ENCODE results near the gene MACF1.
"Not testable (repeated sequence)": the region's sequence is repeated elsewhere in the genome, so short reads cannot be mapped to it uniquely, and the experiment has no call there.

Gene MACF1, protein sequence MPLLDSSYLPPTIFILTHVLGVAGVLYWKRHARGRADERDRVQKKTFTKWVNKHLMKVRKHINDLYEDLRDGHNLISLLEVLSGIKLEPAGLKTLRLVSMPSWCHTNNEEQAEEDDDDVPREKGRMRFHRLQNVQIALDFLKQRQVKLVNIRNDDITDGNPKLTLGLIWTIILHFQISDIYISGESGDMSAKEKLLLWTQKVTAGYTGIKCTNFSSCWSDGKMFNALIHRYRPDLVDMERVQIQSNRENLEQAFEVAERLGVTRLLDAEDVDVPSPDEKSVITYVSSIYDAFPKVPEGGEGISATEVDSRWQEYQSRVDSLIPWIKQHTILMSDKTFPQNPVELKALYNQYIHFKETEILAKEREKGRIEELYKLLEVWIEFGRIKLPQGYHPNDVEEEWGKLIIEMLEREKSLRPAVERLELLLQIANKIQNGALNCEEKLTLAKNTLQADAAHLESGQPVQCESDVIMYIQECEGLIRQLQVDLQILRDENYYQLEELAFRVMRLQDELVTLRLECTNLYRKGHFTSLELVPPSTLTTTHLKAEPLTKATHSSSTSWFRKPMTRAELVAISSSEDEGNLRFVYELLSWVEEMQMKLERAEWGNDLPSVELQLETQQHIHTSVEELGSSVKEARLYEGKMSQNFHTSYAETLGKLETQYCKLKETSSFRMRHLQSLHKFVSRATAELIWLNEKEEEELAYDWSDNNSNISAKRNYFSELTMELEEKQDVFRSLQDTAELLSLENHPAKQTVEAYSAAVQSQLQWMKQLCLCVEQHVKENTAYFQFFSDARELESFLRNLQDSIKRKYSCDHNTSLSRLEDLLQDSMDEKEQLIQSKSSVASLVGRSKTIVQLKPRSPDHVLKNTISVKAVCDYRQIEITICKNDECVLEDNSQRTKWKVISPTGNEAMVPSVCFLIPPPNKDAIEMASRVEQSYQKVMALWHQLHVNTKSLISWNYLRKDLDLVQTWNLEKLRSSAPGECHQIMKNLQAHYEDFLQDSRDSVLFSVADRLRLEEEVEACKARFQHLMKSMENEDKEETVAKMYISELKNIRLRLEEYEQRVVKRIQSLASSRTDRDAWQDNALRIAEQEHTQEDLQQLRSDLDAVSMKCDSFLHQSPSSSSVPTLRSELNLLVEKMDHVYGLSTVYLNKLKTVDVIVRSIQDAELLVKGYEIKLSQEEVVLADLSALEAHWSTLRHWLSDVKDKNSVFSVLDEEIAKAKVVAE (N-terminal part only)
- 398 to 1,499 (median 899) reads per million in 3 experiments for total RNA-seq

DNA sequence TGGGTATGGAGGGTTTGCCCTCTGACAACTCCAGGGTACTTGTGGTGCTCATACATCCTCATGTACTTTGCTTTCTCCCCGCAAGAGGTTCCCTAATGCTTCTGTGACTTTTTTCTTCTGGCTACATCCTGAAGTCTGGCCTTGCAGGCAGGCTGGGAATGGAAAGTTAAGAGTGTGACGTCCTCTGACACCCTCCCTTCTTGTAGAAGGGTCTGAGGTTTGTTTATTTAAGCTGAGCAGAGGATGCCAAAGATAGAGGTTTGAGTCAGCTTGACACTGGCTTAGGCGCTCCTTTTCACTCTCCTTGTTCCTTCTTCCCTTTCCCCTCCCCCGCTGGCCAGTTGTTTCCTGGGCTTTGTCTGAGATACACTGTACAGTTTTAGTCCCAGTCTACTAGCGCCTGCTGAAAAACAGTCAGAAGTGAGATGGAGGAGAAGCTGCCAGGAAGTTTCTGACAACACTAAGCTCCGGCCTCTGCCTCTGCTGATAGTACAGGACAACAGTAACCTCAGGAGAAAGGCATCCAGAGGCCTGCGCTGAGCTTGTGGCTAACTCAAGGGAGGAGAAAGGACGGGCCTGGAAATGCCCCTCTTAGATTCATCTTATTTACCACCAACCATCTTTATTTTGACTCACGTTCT is at the start of gene MACF1:
TSS of gene MACF1 (plus strand) at position 255 of the 641 bp plus-strand sequence. CDS start at position 583, 328 bp downstream.
- peak; percentile 19 for DNase-seq

DNA sequence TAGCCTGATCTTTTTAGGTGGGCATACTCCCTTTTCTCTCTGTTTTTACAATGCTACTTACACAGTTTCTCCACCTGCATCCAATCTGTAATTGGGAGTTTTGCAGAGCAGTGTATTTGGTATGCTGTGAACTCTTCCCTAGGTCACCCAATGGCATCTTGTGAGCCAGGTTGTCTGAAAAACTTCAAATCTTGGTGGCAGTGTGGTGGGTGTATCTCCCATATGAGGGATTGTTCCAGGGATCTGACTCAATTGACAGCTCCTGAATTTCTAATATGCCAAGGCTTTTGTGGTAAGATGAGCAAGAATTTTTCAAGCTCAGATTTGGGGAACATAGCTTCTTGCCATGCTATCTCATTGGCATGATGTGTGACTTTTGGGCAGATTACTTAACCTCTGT is 47.2 kb upstream of the MACF1 start:
- no peak for DNase-seq

DNA sequence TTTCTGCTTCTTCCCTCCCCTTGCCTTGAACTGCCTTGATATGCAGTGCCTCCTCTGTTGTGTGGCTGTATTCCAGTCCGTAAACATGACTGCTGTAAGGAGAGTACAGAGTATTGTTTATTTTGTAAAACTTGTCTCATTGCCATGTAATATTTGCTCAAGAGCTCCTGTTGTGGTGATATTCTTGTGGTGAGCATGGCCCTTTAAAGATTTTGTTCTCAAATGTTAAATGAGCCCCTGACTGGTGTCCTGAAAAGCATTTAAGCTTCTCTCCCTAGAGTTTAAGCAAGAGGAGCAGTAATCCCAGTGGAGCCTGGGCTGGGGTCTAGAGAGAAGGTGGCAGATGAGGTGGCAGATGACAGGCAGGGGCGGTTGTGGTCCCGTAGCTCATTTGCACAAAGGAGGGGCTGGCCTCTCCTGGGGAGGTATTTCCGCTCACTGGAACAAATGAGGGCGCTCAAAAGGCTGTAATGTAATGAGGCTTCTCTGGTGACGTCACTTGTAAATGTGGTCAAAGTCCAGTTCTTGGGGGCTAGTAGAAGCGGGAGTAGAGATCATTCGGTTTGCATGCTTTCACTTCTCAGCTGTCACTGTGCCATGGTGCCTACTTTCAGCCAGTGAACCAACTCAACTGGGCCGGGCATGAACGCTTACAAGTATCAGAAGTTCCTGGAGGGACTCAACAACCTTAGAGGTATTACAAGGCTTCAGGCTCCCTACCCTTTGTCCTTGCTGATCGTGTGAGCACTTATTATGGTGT is 46.0 kb upstream of the MACF1 start:
- no peak for DNase-seq

DNA sequence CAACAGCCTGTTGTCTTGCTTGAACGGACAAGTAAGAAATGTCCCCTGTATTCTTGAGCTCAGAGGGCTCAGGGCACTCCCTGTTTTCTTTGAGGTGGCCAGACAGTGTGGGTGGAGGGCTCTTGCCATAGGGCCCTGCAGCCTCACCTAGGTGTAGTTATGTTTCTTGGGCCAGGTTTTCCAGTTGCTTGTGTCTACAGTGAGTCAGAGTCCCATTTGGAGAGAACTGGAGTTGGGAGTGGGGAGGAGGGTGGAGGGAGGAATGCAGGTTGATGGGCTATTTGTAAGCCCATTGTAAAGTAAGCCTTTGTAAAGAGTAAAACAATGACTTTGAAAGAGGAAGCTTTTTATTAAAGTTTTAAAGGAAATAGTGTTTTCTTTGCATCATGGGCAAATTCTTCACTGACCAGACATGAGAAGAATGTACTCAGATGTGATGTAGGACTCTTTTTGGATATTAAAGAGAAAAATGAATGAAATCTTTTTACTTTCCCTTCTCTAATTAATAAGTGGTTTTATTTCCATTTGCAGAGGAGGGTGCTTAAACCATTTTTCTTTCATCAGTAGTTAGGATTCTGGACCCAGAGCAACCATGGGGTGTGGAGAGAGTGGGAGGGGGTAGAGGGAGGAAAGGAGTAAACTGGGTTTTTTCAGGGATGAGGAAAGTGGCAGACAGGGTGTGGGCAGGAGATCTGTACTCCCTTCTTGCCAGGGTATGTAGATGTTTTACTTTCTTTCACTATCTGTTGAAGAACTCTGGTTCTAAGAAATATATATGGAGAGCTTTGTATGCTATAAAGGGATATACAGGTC is 45.1 kb upstream of the MACF1 start:
- DNase-seq = no peak

DNA sequence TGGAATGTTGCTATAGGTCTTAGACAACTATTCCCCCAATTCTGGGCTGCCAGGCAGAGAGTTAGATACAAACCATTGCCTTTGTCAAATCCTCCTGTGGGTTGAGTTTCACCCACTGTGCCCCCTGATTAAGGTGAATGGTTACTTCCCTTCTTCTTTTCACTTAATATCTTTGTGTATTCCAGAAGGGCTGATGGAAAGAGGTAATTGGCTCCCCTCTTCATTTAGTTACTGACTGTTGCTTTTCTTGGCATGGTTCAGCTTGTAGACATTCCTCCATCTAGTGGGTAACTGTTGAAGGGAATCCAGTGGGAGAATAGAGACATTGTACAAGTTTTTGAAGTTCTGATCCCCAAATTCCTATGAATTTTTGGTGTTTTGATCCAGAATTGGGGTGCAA is 43.8 kb upstream of the MACF1 start:
- no peak for DNase-seq

DNA sequence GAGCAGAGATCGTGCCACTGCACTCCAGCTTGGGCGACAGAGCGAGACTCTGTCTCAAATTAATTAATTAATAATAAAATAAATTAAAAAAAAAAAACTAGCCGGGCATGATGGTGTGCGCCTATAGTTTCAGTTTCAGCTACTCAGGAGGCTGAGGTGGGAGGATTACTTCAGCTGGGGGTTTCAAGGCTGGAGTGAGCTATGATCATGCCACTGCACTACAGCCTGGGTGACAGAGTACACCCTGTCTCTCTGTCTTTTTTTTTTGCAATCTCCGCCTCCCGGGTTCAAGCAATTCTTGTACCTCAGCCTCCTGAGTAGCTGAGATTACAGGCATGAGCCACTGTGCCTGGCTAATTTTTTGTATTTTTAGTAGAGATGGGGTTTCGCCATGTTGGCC is 42.7 kb upstream of the MACF1 start:
- DNase-seq = not testable (repeated sequence)

DNA sequence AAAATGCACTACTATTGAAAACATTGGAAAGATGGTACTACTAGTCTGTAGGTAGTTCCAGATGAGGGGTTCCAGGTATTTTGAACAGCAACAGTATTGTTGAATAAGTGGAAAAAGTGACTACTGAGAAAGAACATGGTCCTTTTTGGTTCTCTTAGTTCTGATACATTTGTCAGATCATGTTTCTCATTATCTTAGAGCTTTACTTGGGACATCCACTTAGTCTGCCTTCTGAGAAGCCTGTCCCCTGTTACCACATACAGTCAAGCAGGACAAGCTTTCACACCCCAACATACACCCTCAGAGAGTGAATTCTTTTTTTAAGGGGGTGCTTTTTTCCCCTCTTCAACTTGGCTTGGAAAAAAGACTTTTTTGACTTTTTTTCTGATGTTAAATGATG is 41.0 kb upstream of the MACF1 start:
- no peak for DNase-seq

DNA sequence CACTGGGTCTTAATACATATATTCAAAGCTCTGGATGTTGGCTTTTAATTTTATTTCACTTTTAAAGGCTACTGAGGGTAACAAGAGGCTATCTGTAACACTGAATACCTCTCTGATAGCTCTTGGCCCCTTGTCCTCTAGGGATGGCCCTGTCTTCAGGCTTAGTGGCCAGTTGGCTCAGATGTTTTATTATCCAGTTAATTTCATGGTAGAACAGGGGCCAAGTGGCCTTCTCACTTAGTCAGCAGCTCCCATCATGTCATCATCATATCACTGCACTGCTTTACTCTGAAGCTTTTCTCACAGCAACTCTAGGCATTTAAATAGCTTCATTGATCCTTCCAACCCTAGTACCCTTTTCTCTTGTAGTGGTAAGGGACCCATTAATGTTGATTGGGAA is 40.2 kb upstream of the MACF1 start:
- no peak for DNase-seq

DNA sequence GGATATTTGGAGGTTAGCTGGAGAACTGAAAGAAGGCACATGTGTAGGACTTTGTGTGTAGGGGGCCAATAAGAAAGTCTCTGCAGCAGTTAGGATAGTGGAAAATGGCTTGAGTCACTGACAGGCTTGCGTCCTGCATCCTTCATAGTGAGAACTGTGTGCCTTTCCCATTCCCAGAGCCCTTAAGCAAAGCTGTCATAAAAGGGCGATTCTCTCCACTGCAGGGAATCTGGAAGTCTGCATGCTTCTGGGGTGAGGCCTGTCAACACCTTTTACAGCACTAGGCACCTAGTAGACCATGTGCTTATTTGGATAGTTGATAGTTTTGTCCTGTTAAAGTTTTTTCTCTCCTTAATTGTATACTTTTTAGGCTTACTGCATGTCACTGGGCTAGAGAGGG is 39.4 kb upstream of the MACF1 start:
- no peak for DNase-seq

DNA sequence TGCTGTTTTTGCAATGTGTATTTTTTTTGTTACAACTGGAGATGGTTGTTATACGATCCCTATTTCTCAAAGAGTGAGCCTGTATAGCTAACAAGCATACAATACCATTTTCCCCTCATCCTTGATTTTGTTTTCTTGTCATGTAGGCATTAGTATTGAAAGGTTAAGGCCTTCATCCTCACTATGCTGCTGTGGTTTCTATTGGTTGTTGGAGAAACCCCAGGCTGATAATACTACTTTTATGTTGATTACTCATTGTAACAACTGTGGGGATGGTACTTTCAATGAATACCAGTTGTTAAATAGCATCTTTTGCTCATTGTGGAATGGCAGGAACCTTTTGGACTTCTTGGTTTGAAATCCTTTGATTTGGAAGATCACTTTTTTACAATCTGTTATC is 39.0 kb upstream of the MACF1 start:
- DNase-seq = no peak

DNA sequence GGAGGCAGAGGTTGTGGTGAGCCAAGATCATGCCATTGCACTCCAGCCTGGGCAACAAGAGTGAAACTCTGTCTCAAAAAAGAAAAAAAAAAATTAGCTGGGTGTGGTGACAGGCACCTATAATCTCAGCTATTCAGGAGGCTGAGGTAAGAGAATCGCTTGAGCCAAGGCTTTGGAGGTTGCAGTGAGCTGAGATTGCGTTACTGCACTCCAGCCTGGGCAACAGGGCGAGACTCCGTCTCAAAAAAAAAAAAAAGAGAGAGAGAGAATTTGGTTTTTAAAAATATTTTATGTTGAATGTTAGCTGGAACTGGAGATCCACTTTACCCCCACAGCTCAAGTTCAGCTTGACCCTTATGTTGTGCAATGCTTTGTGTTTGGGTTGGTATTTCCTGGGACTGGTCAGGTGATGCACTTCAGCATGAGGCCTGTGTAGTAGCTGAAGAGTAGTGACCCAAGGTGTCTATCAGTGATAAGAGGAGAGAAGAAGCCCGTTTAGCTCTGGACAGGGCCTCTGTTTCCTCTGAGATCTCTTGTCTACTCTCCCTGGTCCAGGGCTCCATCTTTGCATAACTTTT is 36.8 kb upstream of the MACF1 start:
- DNase-seq = no peak

DNA sequence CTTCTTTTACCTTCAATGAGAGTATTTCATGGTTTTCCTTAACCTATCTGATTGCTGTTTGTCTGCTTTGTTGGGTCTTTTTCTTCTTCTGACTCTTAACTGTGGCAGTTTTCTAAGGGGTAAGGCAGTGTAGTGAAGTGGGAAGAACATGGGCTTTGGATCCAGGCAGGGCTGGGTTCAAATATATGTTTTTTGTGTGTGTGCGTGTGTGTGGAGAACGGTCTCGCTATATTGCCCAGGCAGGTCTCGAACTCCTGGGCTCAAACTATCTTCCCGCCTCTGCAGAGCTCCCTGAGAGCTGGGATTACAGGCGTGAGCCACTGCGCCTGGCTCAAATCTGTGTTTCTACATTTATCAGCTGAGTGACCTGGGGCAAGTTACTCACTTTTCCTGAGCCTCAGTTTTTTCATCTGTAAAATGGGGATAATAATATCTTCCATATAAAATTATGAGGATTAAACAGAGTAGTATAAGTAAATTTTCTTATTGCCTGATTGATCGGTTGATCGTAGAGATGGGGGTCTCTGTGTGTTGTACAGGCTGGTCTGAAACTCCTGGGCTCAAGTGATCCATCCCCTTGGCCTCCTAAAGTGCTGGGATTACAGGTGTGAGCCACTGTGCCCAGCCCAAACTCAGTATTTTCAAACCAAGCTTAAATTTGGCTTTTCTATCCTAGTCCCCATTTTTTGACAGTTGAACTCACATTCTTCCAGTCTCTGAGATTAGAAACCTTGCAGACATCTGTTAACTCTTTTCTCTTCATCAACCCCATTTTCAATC is 36.0 kb upstream of the MACF1 start:
- no peak for DNase-seq

DNA sequence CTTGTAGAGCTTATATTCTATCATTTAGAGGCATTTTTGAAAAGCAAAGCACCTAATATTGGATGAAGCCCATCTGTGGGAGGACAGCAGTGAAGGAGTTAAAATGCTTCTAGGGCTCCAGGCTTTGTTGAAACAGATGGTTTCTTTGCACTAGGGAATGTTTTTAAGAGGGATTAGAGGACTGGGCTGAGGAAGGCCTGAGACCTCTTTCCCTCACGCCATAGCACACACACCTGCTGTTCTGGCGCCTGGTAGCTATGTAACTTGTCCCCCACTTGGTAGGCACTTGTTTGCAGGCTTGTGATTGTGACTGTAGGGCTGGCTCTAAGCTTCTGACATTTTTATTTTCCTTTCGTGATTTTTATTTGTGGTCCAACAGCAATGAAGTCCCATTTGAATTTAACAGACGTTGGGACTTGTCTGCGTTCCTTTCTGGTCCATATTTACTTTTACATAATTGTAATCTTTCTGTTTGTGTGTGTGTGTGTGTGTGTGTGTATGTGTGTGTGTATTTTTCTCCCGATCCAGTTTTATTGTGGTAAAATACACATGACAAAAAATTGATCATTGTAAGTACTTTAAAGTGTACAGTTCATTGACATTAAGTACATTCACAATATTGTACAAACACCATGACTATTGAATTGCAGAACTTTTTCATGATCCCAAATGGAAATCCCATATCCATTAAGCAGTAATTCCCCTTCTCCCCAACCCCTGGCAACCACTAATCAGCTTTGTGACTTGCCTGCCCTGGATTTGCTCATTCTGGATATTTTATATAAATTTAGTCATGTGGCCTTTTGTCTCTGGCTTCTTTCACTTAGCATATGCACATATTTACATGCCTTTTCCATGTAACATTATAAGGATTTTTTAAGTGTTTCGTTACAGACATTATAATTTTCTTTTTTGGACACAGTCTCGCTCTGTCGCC is 33.5 kb upstream of the MACF1 start:
- DNase-seq = no peak

DNA sequence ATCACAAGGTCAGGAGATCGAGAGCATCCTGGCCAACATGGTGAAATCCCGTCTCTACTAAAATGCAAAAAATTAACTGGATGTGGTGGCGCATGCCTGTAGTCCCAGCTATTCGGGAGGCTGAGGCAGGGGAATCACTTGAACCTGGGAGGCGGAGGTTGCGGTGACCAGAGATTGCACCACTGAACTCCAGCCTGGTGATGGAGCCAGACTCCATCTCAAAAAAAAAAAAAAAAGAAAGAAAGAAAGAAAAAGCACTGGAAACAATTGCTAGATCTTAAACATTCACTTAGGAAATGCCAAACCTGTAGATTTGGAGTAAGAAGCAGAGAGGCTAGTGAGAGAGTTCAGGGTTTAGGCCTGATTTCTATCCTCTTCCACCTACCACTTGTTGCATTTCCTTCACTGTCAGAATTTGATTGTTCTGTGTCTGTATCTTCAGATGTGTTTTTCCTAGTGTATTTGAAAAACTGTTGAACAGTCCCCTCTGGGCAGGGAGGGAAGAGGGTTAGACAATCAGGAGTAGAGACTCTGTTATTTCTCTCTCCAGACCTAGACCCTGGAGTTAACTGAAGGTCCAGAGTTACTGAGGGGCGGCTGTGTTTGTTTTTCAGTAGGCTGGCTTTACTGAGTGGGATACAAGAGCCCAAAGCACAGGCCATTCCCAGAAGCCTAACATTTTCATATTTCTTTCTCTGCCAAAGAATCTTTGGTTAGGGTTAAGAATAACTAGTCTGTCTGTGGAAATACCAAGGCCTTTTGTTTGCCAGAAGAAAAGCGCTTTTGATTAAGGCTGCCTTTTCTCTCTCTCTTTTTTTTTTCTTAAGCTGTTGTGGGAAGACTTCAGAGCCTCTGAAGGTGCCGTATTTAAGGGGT is 31.1 kb upstream of the MACF1 start:
- DNase-seq = no peak

DNA sequence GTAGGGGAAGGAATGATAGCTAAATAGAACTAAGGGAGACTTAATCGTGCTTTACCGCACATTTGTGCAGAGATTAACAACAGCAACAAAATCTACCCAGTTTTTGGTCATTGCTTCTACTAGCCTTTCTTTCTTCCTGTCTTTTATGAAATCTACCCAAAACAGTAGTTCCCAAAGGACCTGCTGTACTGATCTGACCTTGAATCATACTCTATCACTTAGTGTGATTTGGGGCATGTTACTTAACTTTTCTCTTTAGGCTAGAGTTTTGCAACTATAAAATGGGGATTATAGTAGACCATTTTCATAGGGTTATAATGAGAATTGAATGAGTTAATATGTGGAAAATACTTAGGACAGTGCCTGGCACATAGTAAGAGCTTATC is 30.5 kb upstream of the MACF1 start:
- DNase-seq = no peak

DNA sequence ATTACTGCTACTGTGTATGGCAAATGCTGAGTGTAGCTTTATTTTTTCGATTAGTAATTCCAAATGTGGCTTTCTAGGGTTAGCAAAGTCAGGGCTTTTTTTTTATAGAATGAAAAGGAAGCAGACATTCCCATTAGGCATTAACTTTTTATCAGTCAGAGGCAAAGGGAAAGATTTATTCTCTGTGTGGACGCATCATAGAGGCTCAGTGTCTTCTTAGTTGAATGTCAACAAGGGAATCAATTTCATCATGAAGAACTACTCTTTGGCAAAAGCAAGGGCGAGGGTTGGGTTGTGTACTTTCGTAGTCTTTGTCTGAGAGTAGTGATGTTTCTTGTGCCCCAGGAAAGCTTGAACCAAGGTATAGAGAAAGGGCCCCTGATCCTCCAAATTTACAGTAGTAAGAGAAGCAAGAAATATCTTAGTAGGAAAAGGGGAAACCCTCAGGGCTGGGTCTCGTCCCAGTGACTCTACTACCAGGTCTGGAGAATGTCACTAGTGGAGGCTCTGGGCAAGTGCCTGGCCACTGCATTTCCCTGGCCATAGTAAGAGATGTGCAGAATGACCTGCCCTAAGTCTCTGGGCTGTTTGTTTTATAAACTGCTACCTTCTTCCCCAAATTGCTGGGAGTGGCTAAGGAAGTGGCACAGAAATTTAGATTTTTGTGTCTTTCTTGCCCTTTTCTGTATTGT is 30.0 kb upstream of the MACF1 start:
- no peak for DNase-seq

DNA sequence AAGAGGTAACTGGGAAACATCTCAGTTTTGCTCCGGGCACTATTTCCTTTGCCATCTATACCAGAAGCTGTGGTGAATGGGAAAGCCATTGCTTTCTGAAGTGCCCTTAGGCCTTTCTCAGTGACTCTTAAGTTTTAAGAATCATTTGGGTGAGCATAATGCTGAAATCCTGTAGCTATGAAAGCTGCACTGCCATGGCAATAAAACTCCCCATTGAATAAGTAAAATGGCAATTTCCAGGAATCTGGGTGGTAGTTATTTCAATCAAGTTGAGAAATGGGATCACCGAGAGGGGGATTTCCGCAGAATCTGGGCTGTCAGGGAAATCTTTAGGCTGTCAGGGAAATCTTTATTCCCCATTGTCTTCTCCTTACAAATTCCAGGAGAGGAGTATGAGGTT is 26.8 kb upstream of the MACF1 start:
- DNase-seq = no peak

Measured in central memory CD4-positive, alpha-beta T cell (primary cell).